NB4 (cell line): ENCODE results near the gene TSN.
"Not testable (repeated sequence)": the region's sequence is repeated elsewhere in the genome, so short reads cannot be mapped to it uniquely, and the experiment has no call there.

Experiments used
- DNase-seq: peaks from one replicate; pipeline ENCODE4 v3.0.0; 2010; ENCODE audit warnings: low read depth
- H3K4me3 ChIP-seq: one replicate; pipeline ENCODE4 v1.5.1; 2011; ENCODE audit warnings: mild to moderate bottlenecking, low read depth, low read length, moderate library complexity
- CTCF ChIP-seq: IDR thresholded peaks from one replicate; pipeline ENCODE4 v1.5.1; 2012; ENCODE audit warnings: low read depth, low read length
- MYC ChIP-seq: IDR thresholded peaks from 2 replicates; pipeline ENCODE4 v1.6.1; 2011; ENCODE audit warnings: low read depth, low read length
- POLR2A ChIP-seq: IDR thresholded peaks from 2 replicates; pipeline ENCODE4 v1.6.1; 2011; ENCODE audit warnings: mild to moderate bottlenecking; ENCODE audit not compliant: insufficient read length; ENCODE audit errors: extremely low read depth
- TF ChIP-seq, protein P1 (sequence below): IDR thresholded peaks from 2 replicates; pipeline ENCODE4 v1.6.1; 2011; ENCODE audit warnings: low read depth, low read length

The TSN gene

GRCh38 chr2:121755237-121756111 lies at the start of gene TSN:
TSN (plus strand) TSS chr2:121755651; CDS start chr2:121755780, 129 bp downstream.
- peak; percentile 99 for DNase-seq
- TF ChIP-seq, protein P1, sequence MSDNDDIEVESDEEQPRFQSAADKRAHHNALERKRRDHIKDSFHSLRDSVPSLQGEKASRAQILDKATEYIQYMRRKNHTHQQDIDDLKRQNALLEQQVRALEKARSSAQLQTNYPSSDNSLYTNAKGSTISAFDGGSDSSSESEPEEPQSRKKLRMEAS = peak; percentile 99
- TF ChIP-seq POLR2A (peak; percentile 79), MYC (peak; percentile 94), CTCF (no peak)
- H3K4me3 ChIP-seq = peak within 1 kb of the TSS; percentile 99

GRCh38 chr2:121705958-121706357 lies 49.5 kb upstream of the TSN start:
- TF ChIP-seq MYC = no peak
- H3K4me3 ChIP-seq = no peak overlapping the region
- no peak for DNase-seq

GRCh38 chr2:121707344-121707919 lies 48.0 kb upstream of the TSN start:
- TF ChIP-seq MYC (peak; percentile 44; the same call in 1 of the 2 replicates), POLR2A (no peak)
- TF ChIP-seq, protein P1 = peak; percentile 43; the same call in 1 of the 2 replicates
- peak overlapping the region; percentile 27 for H3K4me3 ChIP-seq
- peak; percentile 68 for DNase-seq

- TF ChIP-seq MYC = no peak; the same call in none of the 2 replicates
- no peak for DNase-seq
- H3K4me3 ChIP-seq = peak overlapping the region; percentile 27
These were observed 47.5 kb upstream of the TSN start for GRCh38 chr2:121707920-121708361.

DNA sequence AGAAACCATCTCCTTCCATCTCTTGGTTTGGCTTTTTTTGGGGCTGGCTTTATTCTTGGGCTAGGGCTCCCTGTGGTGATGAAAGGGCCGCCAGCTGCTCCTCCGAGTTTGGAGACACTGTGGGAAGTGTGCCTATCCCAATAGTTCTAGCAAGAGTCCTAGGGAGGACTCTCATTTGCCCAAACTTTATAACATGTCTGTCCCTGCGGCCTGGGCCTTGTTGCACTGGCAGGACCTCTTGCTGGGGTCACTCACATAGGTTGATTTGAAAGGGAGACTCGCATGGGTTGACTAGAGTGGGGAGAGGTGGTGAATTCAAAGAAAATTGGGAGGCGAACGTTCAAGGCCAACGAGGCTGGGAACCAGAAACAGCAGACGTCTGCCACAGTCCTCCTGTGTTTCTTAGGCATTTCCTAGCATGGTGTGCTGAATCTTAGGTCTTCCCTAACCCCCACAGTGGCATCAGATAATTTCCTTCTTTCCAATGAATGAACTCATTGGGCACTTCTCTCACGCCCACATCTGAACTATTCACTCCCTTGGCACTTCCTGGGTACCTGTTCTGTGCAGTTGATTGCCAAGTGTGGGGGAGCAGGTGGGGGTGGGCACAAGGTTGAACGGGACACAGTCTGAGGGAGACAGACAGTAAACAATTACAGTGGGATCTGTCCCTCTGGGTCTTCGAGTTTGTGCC lies 45.5 kb upstream of the TSN start:
- TF ChIP-seq CTCF (no peak), MYC (no peak)
- DNase-seq = no peak
- no peak overlapping the region for H3K4me3 ChIP-seq

- DNase-seq = no peak
- H3K4me3 ChIP-seq = no peak overlapping the region
- TF ChIP-seq CTCF = no peak
These were observed 44.8 kb upstream of the TSN start for GRCh38 chr2:121710470-121711170.

- DNase-seq, H3K4me3 ChIP-seq: not testable (repeated sequence)
These were observed 44.0 kb upstream of the TSN start for GRCh38 chr2:121711481-121711880.

DNA sequence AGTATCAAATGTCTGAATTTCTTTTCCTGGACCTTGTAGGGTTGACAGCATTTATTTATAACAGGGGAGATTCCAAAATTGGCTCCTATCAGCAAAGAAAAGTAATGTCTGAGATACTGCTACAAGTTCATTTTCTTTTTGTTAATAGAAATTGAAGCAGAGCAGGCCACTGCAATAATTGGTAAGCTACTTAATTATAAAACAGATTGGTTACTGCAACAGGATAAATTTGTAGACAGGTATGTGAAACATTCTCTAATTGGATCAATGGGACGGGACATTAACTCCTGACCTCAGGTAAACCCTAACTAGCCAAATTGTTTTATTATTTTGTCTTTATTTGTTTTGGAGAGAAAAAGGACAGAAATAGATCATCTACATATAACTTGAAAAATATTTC lies 39.3 kb upstream of the TSN start:
- TF ChIP-seq MYC = no peak
- TF ChIP-seq CTCF = no peak
- TF ChIP-seq POLR2A = no peak
- TF ChIP-seq, protein P1 = no peak
- no peak overlapping the region for H3K4me3 ChIP-seq
- no peak for DNase-seq
